ENCODE measurements around the gene NRG4. TPM values are rescaled to one million over a fixed set of nuclear protein-coding genes. Genes with fewer than 3 reads are reported as not detected.

The NRG4 gene, protein sequence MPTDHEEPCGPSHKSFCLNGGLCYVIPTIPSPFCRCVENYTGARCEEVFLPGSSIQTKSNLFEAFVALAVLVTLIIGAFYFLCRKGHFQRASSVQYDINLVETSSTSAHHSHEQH
- 1 to 10 TPM in 3 of 4 donors, not detected in 1; 2.8 to 5.1 (median 3.5) TPM for total RNA-seq

DNA sequence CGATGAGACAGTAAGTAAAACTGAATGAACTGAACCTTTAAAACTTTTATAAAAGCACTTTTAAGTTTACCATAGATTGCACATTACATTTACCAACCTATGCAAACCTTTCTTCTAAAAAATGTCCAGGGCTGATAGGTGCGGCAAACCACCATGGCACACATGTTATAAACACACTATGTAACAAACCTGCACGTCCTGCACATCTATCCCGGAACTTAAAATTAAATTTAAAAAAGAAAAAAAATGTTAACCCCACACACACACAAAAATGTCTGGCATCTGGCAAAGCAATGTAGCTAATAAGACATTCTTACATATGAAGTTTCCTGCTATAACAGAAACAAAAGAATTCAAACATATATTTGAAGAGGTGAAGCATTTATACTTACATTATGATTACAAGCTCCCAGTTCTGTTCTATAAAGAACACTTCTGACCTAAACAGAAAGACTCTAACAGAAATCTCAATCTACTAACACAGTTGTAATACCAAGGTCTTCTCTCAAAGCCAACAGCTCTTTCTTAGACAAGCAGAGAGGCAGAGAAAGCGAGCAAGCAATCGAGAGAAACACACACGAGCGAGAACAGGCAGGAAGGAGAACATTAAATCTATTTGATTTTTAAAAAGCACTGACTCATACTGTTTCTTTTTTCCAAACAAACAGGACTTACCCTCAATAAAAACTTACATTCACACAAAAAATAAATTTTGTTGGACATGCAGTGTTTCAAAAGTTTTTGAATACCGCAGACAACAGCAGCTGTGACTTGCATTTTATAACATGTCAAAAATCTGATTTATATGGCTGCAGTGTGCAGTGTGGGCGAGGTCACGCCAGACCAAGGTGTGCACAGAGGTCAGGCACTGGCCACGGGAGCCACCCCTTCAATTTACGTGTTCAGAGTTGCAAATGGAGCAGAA is at the start of gene NRG4:
NRG4 (minus strand) TSS at position 798 of the 925 bp plus-strand sequence. CDS start 1,194 bp downstream, outside the sequence.
- H3K4me1 ChIP-seq = peaks cover 0 to 6% (median 0%) of the 10 kb centered on the region in 4 donors
- 18% methylated on average over 11 to 13 of the region's 13 CpGs for WGBS, 2 donors (ENCODE audit: low coverage in 1 of 2)
- H3K9me3 ChIP-seq = peaks cover 5 to 8% of the 10 kb centered on the region in 2 donors
- peak within 1 kb of the TSS in 2 of 4 donors; percentile 35 to 36 for H3K27ac ChIP-seq
- TF ChIP-seq POLR2AphosphoS5 (IDR thresholded peaks at IDR 0.05) = no peak
- TF ChIP-seq POLR2A (IDR thresholded peaks at IDR 0.05) = no peak
- TF ChIP-seq EP300 (IDR thresholded peaks at IDR 0.05; ENCODE audit: low read depth) = no peak
- TF ChIP-seq, protein P1, sequence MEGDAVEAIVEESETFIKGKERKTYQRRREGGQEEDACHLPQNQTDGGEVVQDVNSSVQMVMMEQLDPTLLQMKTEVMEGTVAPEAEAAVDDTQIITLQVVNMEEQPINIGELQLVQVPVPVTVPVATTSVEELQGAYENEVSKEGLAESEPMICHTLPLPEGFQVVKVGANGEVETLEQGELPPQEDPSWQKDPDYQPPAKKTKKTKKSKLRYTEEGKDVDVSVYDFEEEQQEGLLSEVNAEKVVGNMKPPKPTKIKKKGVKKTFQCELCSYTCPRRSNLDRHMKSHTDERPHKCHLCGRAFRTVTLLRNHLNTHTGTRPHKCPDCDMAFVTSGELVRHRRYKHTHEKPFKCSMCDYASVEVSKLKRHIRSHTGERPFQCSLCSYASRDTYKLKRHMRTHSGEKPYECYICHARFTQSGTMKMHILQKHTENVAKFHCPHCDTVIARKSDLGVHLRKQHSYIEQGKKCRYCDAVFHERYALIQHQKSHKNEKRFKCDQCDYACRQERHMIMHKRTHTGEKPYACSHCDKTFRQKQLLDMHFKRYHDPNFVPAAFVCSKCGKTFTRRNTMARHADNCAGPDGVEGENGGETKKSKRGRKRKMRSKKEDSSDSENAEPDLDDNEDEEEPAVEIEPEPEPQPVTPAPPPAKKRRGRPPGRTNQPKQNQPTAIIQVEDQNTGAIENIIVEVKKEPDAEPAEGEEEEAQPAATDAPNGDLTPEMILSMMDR (IDR thresholded peaks at IDR 0.05) = no peak
- H3K4me3 ChIP-seq = peak within 1 kb of the TSS in 3 of 4 donors; percentile 7 to 37 (median 9)
- H3K36me3 ChIP-seq = no peaks in the 10 kb centered on the region
- in situ Hi-C loops (cut with MboI; ENCODE audit: low pct_ligation_motif_present in 1 of 4, low pct_unique_long_range_greater_than_20kb in 1 of 4, low sequenced_read_pairs in 3 of 4) = no loop called here
- intact Hi-C loops (cut with DNase I; ENCODE audit: low total_unique reads) = no loop called here
- peak; percentile 26 for DNase-seq
- H3K27me3 ChIP-seq = peaks cover 17% of the 10 kb centered on the region

DNA sequence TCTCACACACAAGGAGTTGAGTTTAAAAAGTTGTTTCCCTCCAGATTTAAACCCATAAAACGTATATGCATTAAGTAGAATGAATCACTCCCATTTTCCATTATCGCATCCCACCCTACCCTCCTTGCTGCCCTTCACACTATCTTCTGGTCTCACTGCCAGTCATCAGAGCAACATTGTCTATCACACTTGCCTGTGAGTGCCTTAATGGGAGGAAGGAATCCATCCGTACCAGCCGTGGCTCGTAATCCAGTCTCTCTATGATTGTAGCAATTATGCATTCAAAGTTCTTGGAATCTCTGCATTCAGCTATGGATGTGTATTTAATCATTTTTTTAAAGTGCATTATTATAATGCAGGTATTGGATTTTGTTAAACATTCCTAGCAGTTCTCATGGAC is 49.5 kb upstream of the NRG4 start:
- Histone ChIP-seq H3K4me1 (peaks cover 7 to 21% (median 16%) of the 10 kb centered on the region in 4 donors), H3K36me3 (no peaks in the 10 kb centered on the region), H3K9me3 (no peaks in the 10 kb centered on the region), H3K27me3 (peaks cover 78% of the 10 kb centered on the region), H3K27ac (no peak overlapping the region), H3K4me3 (no peak overlapping the region)
- DNase-seq = no peak
- WGBS, 2 donors (ENCODE audit: low coverage in 1 of 2) = 86 to 88% methylated on average over 5 of the region's 5 CpGs
- in situ Hi-C loops (cut with MboI; ENCODE audit: low pct_ligation_motif_present in 1 of 4, low pct_unique_long_range_greater_than_20kb in 1 of 4, low sequenced_read_pairs in 3 of 4) (loop anchor here in 2 of 4 donors (10.0 kb wide), 1 partner anchor 73 kb away; no protein-coding TSS in a partner anchor), intact Hi-C loops (cut with DNase I; ENCODE audit: low total_unique reads) (no loop called here)
- no peak for TF ChIP-seq POLR2A (IDR thresholded peaks at IDR 0.05)
- TF ChIP-seq POLR2AphosphoS5 (IDR thresholded peaks at IDR 0.05) = no peak

DNA sequence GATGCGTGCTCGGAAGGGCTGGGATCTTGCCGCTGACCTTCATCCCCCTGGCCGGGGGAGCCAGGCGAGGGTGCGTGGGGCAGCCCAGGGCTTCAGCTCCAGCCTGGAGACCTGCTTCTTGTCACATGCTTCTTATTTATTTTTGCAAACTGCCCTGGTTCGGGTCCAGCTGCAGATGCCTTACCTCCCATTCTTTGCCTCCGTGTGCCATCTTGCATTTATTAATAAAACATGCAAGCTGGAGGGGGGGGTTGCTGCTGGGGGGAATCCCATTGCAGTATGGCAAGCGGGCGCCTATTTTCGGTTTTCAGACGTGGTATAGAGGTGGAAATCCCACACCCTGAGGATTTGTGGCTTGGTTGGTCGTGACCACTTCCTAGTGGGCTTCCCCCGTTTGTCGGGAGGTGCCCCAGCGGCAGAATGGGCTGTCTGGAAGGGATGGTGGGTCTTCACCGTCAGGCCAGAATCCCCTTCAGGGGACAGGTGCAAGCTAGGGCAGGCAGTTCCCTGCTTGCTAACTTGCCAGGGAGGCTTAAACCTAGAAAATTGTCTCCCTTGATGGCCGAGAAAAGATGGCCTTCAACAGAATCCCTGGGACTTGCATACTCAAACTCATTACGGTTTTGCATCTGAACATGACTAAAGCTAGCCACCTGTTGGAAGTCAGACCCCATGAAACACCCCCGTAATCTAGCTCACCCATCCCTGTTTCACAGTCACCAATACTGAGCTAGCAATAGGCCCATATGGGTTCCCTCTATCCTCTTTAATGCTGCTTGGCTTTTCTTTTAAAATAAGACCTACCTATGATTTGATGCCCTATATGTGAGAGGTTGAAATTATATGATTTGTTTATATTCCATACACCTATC is 48.1 kb upstream of the NRG4 start:
- Histone ChIP-seq H3K27me3 (peaks cover 80% of the 10 kb centered on the region), H3K4me3 (peak overlapping the region; percentile 22 to 70 (median 52)), H3K27ac (no peak overlapping the region), H3K9me3 (no peaks in the 10 kb centered on the region), H3K4me1 (peaks cover 7 to 21% (median 16%) of the 10 kb centered on the region in 4 donors), H3K36me3 (no peaks in the 10 kb centered on the region)
- TF ChIP-seq EP300 (IDR thresholded peaks at IDR 0.05; ENCODE audit: low read depth) (no peak), POLR2A (IDR thresholded peaks at IDR 0.05) (no peak), POLR2AphosphoS5 (IDR thresholded peaks at IDR 0.05) (no peak)
- TF ChIP-seq, protein P1 (IDR thresholded peaks at IDR 0.05) = no peak
- in situ Hi-C loops (cut with MboI; ENCODE audit: low pct_ligation_motif_present in 1 of 4, low pct_unique_long_range_greater_than_20kb in 1 of 4, low sequenced_read_pairs in 3 of 4) (loop anchor here in 2 of 4 donors (10.0 kb wide), 1 partner anchor 74 kb away; no protein-coding TSS in a partner anchor), intact Hi-C loops (cut with DNase I; ENCODE audit: low total_unique reads) (no loop called here)
- WGBS, 2 donors (ENCODE audit: low coverage in 1 of 2) = 17 to 100% methylated on average over 1 to 16 of the region's 20 CpGs
- no peak for DNase-seq

DNA sequence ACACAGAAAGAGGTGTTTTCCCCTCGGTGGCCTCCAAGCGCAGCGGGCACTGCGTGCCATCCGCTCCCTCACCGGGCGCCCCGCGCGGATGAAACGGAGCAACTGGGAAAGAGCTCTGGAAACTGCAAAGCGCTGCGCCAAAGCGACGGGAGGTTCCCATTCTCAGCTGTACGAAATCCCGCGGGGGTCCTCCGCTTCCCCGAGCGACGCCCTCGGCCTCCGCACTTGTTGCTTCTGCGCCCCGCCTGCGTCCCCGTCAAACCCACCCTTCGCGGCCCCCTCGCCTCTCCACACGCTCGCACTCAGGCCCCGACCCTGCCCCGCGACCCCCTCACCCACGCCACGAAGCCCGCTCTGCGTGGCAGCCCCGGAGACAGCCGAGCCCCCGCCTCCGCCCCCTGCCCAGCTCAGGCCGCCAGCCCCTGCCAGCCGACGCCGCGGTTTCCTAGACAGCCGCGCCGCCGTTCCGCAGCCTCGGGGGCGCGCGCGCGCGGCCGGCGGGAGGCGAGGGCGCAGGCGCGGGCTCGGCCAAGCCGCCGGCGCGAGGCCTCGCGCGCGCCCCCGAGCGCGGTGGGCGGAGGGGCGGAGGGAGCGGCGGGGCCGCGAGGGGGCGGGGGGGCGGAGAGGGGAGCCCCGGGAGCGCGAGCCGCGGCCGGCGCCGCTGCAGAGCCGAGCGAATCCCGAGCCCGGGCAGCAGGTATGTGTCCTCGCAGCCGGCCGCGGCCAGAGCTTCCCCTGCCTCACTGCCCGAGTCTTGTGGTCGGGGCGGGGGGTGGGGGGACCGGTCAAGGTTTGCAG is 47.3 kb upstream of the NRG4 start, which contains the start of gene TMEM266:
TMEM266 (plus strand) TSS at position 666 of the 798 bp plus-strand sequence. CDS start 74,279 bp downstream, outside the sequence.
- WGBS, 2 donors (ENCODE audit: low coverage in 1 of 2) = 0% methylated on average over 28 of the region's 107 CpGs; no CpG with 5 or more reads in 1 of the 2 donors
- Histone ChIP-seq H3K4me3 (peak within 1 kb of the TSS; percentile 44 to 70 (median 54)), H3K27ac (no peak within 1 kb of the TSS), H3K4me1 (peaks cover 7 to 21% (median 16%) of the 10 kb centered on the region in 4 donors), H3K27me3 (peaks cover 82% of the 10 kb centered on the region), H3K36me3 (no peaks in the 10 kb centered on the region), H3K9me3 (no peaks in the 10 kb centered on the region)
- TF ChIP-seq, protein P1 (IDR thresholded peaks at IDR 0.05) = no peak
- TF ChIP-seq POLR2AphosphoS5 (IDR thresholded peaks at IDR 0.05) (no peak), EP300 (IDR thresholded peaks at IDR 0.05; ENCODE audit: low read depth) (no peak), POLR2A (IDR thresholded peaks at IDR 0.05) (no peak)
- in situ Hi-C loops (cut with MboI; ENCODE audit: low pct_ligation_motif_present in 1 of 4, low pct_unique_long_range_greater_than_20kb in 1 of 4, low sequenced_read_pairs in 3 of 4) = loop anchor here in 2 of 4 donors (10.0 kb wide), 1 partner anchor 75 kb away; no protein-coding TSS in a partner anchor
- DNase-seq = peak; percentile 15
- intact Hi-C loops (cut with DNase I; ENCODE audit: low total_unique reads) = loop anchor here (10.0 kb wide), 1 partner anchor 75 kb away; no protein-coding TSS in a partner anchor

All from transverse colon (tissue), 4 donors.